Epithelial cell of proximal tubule (primary cell): ENCODE data around the gene AKAP9. TPM values are rescaled to one million over a fixed set of nuclear protein-coding genes. Genes with fewer than 3 reads are reported as not detected.
"Not testable (repeated sequence)": the region's sequence is repeated elsewhere in the genome, so short reads cannot be mapped to it uniquely, and the experiment has no call there.

Source experiments
- DNase-seq: peaks from one replicate; pipeline ENCODE4 v3.0.0-alpha.2; 2011; ENCODE audit warnings: low read depth
- H3K4me3 ChIP-seq: 2 replicates; pipeline ENCODE4 v1.5.1; 2011; ENCODE audit warnings: low read depth, mild to moderate bottlenecking, low read length
- CTCF ChIP-seq: conservative IDR thresholded peaks from 2 replicates; pipeline ENCODE4 v1.5.1; 2012; ENCODE audit warnings: low read depth, mild to moderate bottlenecking, low read length
- total RNA-seq: library from RNA; depleted of rRNA; stranded (reverse); fragments of >200 nt; gene quantifications from 2 replicates; pipeline ENCODE4 v1.2.3, GENCODE V29; 2015

Gene AKAP9
- total RNA-seq, 1 donor from 2014 or later: 19.6 TPM

GRCh38 chr7:91946549-91946948, 5.9 kb downstream of the AKAP9 start:
- no peak for DNase-seq
- H3K4me3 ChIP-seq: no peak overlapping the region
- no peak for TF ChIP-seq CTCF

- no peak overlapping the region for H3K4me3 ChIP-seq
- TF ChIP-seq CTCF: no peak
These were observed 7.3 kb downstream of the AKAP9 start for GRCh38 chr7:91947948-91948347.

GRCh38 chr7:91949221-91950009, 8.8 kb downstream of the AKAP9 start:
- TF ChIP-seq CTCF: no peak
- no peak overlapping the region for H3K4me3 ChIP-seq
- DNase-seq: no peak

More at GRCh38 chr7:91947948-91948347, 7.3 kb downstream of the AKAP9 start:
- no peak for DNase-seq

GRCh38 chr7:91953618-91954017, 13.0 kb downstream of the AKAP9 start:
- no peak overlapping the region for H3K4me3 ChIP-seq
- TF ChIP-seq CTCF: peak; percentile 40
- DNase-seq: no peak

GRCh38 chr7:91956464-91956863, 15.8 kb downstream of the AKAP9 start:
- not testable (repeated sequence) for DNase-seq

GRCh38 chr7:91957232-91957631, 16.6 kb downstream of the AKAP9 start:
- no peak overlapping the region for H3K4me3 ChIP-seq
- no peak for TF ChIP-seq CTCF
- no peak for DNase-seq

More at GRCh38 chr7:91956464-91956863, 15.8 kb downstream of the AKAP9 start:
- H3K4me3 ChIP-seq: not testable (repeated sequence)

- H3K4me3 ChIP-seq: no peak overlapping the region
- DNase-seq: no peak
- TF ChIP-seq CTCF: no peak
These were observed 17.2 kb downstream of the AKAP9 start for GRCh38 chr7:91957823-91958222.
